ENCODE data around the gene FOXS1.

DNA sequence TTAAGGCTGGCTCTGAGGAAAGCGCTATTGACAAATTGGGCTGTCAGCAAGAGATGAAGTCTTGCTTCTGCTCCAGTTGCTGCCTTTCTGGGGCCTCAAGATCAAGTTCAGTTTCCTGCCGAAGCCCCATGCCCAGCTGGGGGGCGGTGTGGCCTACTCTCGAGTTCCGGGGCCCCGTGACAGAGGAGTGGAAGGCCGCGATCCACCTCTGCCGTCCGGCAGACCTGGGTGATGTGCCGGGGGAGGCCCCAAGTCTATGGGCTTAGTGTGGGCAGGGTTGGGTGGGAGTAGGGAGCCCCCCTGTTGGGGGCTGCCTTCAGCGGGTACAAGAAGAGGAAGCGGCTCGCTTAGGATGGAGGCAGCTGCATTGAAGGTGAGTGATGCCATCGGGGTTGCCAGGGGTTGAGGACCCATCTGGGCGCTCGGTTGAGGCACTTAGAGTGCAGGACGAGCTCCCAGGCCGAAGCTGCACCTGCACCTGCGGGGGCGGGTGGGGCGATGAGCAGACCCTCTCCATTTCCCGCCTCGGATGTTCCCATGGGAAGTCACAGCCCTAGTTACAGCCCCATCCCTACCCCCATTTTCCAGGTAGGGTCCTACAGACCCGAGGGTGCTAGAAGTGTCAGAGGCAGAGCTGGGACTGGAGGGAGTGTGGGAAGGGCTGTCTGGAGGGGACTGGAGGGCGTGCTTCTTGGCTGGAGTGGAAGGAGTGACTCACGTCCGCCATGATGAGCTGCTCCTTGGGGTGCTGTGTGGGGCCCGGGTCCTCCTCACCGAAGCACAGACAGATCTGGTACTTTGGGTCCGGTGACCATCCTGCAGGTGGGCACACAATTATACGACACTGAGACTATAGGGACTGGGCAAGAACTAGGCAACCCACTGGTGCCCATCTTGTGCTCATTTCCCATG lies 2.9 kb upstream of the FOXS1 start:
- TF ChIP-seq EZH2phosphoT487 (IDR thresholded peaks at IDR 0.05; ENCODE audit: low read length) (no peak), EZH2 (optimal IDR thresholded peaks at IDR 0.05; ENCODE audit: low read depth, low read length) (no peak)
- TF ChIP-seq, protein P1, sequence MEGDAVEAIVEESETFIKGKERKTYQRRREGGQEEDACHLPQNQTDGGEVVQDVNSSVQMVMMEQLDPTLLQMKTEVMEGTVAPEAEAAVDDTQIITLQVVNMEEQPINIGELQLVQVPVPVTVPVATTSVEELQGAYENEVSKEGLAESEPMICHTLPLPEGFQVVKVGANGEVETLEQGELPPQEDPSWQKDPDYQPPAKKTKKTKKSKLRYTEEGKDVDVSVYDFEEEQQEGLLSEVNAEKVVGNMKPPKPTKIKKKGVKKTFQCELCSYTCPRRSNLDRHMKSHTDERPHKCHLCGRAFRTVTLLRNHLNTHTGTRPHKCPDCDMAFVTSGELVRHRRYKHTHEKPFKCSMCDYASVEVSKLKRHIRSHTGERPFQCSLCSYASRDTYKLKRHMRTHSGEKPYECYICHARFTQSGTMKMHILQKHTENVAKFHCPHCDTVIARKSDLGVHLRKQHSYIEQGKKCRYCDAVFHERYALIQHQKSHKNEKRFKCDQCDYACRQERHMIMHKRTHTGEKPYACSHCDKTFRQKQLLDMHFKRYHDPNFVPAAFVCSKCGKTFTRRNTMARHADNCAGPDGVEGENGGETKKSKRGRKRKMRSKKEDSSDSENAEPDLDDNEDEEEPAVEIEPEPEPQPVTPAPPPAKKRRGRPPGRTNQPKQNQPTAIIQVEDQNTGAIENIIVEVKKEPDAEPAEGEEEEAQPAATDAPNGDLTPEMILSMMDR (IDR thresholded peaks at IDR 0.05; ENCODE audit: low read length) = no peak

Measured in MM.1S (cell line).